Measurements from ENCODE around the gene CTDSPL.
"Not testable (repeated sequence)": the region's sequence is repeated elsewhere in the genome, so short reads cannot be mapped to it uniquely, and the experiment has no call there.

Gene CTDSPL, protein sequence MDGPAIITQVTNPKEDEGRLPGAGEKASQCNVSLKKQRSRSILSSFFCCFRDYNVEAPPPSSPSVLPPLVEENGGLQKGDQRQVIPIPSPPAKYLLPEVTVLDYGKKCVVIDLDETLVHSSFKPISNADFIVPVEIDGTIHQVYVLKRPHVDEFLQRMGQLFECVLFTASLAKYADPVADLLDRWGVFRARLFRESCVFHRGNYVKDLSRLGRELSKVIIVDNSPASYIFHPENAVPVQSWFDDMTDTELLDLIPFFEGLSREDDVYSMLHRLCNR

DNA sequence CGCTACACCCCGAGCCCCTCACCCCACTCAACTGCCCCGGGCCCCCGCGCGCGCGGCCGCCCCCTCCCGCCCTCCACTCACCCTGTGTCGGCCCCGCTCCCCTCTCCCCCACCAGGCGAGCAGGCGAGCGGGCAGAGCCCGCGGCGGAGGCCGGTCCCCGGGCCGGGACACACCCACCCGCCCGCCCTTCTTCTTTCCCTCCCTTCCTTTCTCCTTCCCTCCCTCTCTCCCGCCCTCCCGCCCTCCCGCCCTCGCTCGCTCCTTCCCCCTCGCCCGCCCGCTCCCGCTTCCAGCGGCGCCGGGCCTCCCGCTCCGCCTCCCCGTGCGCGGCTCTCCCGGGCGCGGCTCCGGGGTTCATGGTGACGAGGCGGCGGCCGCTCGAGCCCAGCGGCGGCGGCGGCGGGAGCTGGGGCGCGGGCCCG lies at the start of gene CTDSPL:
TSS of gene CTDSPL (plus strand) at position 261 of the 422 bp plus-strand sequence. CDS start 320 bp downstream, outside the sequence.
- DNase-seq, result peak; percentile 85

DNA sequence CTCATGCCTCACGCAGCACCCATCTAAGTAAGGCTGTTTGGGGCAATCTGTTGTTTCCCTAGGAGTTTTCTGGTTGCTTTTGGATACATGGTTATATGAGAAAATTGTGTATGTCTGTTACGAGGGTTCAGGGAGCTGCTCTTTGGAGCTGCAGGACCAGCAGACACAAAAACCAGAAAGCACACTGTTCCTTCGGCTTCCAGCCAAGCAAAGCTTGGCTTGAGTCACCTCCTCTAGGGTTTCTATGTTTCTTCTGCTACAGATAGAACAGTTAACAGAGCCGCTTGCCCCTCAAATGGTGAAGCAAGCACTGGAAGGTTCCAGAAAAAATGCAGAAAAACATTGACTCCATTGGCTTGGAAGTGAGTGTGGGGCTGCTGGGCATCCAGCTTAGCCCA lies 49.2 kb upstream of the CTDSPL start:
- DNase-seq, result peak; percentile 63

DNA sequence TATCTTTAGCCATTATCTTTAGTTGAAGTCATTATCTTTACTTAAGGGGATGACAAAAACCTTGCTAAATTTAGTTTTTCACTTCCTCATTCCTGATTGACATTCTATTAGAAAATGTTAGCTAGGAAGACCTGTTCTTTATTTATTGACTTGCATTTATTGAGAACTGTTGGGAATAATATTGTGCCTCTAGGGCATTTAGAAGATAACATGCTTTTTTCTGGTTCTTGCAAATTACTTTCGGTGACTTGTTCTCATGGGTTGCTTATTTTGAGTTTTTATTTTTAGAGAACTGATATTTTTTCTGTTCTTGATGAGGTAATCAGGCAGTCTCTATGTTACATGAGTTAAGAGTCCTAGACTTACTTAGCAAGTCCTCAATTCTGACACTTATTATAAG lies 48.3 kb upstream of the CTDSPL start:
- DNase-seq, result no peak

DNA sequence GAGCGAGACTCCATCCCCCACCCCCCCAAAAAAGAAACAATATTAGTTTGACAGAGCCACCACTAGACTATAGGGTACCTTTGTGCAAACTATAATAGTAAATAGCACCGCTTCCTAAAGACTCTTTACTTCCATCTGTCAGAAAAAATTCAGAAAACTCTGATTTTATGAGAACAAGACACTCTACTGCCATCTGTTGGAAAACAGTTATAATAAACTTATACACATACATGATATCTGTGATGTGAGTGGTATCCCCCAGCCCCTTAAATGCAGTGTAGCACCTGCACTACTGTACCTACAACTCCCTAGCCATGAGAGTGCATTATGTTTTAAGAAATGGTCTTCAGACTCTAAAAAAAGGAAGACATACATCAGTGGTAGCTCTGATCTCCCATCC lies 47.1 kb upstream of the CTDSPL start:
- no peak for DNase-seq

DNA sequence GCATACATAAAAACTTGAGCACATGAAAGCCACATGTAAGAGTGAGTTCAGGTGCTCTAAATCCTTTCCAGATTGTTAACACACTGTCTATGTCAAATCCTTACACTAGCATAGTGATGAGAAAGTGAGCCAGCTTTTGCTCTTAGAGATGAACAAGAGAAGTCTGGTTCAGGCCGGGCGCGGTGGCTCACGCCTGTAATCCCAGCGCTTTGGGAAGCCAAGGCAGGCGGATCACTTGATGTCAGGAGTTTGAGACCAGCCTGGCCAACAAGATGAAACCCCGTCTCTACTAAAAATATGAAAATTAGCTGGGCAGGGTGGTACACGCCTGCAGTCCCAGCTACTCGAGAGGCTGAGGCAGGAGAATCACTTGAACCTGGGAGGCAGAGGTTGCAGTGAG lies 46.5 kb upstream of the CTDSPL start:
- not testable (repeated sequence) for DNase-seq

DNA sequence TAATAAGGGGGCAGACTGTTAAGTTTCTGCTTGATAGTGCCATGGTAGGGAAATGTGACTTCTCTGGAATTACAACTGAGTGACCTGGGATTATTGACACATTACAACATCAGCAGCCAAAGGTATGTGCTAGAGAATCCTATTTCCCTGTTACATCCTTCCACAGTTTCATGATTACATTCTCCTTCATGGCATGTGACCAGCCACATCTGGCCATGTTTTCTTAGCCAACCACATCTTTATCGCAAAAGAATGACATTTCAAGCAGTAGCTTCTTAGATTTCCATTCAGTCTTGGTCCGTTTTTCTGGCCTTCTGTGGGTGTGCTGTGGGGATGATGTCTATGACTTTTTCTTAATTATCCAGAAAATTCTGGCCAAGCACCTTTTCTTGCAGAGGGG lies 45.4 kb upstream of the CTDSPL start:
- DNase-seq, result no peak

DNA sequence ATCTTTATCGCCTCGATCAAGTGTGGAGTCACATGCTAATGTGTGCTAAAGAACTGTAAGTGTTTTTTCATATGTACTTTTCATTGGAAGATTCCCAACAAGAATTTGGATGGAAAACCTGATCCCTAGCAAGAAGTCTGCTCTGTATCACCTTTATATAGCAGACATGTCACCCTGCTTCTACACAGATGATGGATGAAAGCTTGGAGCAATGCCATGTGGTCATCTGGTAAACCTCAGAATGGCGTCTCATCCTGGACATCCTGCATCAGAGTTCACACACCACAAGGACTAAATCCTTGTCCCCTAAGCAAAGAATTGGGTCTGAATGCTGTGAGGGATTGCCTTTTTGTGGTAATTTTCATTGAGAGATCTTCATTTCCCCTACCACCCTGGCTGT lies 42.1 kb upstream of the CTDSPL start:
- DNase-seq, result no peak

DNA sequence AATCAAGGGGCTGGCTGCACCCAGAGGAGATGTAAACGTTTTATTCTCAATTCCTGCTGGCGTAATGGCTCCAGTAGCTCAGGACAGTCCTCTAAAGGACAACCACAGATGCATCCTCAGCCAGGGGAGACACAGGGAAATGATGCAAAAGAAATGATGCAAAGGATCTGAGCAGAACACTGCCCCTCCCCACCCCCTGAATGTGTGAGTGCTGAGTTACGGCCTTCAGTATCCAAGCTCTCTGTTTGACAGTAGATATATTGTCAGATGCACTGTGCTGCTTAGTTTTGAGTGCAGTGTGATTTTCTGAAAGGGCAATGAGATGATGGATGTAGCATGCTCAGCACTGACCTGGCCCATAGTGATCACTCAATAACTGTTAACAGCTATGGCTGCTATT lies 41.4 kb upstream of the CTDSPL start:
- no peak for DNase-seq

DNA sequence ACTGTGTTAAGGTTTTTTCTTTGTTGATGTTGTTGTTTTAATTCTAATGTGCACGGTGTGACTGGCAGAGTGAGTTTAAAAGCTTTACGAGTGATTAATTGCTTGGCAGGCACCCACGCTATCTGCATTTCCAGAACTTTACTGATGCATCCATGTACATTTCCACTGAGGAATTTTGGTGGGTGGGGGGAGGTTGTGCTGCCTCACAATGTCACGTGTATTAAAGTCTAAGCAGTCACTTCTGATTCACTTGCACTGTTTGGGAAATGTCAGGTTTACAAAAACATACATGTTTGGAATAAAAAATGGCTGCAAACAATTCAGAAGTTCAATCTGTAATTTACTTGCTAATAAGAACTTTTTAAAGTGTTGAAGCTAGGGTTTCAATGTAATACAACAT lies 38.5 kb upstream of the CTDSPL start:
- no peak for DNase-seq

DNA sequence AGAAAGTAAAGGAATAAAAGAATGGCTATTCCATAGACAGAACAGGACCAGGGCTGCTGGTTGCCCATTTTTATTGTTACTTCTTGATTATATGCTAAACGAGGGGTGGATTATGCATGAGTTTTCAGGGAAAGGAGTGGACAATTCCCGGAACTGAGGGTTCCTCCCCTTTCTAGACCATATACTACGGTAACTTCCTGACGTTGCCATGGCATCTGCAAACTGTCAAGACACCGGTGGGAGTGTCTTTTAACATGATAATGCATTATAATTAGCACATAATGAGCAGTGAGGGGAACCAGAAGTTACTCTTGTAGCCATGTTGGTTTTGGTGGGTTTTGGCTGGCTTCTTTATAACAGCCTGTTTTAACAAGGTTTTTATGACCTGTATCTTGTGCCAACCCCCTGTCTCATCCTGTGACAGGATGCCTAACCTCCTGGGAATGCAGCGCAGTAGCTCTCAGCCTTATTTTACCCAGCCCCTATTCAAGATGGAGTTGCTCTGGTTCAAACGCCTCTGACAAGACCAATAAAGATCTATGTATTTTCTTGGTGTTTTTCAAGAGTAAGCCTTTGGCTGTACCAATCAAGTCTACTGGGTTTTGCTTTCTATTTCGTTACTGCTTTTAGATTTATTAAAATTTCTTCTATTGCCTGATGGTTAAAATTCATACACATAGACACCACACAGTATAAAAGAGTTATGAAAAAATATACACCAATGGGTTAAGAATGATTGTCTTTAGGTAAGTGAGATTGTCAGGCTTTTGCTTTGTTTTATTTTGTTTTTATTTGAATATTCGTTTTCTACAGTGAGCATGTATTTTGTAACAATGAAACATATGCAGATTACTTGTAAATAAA lies 37.4 kb upstream of the CTDSPL start:
- no peak for DNase-seq

DNA sequence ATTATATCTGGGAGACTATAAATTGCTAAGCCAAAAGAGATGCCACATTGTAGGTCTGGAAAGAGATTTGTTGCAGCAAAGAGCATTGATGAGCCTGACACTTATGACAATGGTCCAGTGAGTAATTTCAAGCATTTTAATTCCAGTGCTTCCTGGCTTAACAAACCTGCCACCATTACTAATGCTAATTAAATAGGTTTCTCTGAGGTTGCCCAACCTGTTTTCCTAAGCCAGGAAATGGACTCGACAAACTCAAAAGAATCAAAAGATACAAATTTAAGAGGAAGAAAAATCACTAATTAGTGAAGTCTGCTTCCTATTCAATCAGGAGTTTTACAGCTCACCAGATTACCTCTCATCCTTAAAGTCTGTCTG lies 36.7 kb upstream of the CTDSPL start:
- DNase-seq, result no peak

DNA sequence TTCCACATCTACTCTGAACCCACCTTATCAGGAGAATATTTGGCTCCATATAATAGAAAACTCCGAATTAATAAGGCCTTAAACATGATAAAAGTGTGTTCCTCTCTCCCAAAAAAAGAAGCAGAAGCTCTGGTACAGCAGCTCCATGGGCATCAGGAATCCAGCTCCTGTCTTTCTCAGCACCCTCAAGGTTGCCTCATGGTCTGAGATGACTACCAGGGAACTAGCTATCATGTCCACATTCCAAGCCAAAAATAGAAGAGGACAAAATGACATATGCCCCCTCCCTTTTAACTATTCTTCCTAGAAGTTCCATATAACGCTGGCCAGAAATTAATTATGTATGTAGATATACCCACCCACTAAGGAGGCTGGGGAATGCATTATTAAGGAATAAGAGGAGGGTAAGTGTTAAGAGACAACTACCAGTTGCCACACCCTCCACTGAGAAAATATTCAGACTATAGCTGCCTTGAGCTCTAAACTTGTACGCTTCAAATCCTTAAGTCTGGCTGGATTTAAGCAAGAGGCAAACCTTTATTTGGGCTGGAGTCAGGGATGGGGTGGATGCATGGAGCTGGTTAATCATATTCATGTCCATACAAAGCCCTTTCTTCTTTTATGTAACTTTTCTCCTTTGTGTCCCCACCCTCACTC lies 35.8 kb upstream of the CTDSPL start:
- no peak for DNase-seq

DNA sequence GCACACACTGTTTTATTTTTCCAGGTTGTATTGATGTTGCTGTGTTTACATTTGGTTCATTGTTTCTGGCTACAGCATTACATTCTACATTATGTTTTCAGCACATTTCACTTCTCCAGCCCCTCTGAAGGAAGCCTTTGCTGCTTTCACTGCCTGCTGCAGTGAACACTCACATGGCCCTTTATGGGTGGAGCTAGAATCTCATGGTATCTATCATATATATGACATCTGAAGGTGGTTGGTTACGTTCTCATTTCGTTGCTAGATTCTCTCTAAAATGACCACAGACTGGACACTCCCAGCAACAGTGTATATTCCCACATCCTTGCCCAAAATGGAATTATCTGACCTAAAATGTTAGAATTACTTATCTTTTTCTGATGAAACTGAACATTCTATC lies 35.2 kb upstream of the CTDSPL start:
- no peak for DNase-seq

DNA sequence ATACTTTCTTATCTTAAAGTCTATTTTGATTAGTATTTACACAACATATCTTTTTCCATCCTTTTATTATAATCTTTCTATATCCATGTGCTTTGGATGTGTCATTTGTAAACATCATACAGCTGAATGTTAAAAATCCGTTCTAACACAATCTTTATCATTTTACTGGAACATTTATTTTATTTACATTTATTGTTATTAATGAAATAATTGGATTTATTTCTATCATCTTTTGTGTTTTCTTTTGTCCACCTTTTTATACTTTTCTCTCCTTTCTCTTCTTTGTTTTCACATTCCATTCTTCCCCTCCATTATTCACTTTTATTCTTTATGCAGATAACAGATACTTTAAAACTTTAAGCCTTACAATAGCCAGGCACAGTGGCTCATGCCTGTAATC lies 34.7 kb upstream of the CTDSPL start:
- no peak for DNase-seq

DNA sequence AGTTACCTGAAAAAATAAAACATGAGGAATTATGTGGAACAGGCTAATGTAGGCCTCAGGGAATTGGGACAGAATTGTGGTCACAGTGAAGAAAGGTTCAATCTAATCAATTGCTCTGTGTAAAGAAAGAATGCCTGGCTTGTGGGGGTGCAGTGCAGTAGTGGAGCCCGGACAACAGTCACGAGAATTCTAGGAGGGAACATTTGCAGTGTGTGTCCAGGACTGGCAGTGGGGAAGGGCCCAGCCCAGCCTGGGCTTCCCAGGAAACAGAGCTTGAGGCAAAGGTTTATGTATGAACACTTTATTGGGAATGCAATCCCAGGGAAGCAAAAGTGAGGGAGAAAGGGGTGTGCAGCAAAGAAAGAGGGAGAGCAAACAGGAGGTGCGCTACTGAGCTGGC lies 29.2 kb upstream of the CTDSPL start:
- DNase-seq, result no peak

DNA sequence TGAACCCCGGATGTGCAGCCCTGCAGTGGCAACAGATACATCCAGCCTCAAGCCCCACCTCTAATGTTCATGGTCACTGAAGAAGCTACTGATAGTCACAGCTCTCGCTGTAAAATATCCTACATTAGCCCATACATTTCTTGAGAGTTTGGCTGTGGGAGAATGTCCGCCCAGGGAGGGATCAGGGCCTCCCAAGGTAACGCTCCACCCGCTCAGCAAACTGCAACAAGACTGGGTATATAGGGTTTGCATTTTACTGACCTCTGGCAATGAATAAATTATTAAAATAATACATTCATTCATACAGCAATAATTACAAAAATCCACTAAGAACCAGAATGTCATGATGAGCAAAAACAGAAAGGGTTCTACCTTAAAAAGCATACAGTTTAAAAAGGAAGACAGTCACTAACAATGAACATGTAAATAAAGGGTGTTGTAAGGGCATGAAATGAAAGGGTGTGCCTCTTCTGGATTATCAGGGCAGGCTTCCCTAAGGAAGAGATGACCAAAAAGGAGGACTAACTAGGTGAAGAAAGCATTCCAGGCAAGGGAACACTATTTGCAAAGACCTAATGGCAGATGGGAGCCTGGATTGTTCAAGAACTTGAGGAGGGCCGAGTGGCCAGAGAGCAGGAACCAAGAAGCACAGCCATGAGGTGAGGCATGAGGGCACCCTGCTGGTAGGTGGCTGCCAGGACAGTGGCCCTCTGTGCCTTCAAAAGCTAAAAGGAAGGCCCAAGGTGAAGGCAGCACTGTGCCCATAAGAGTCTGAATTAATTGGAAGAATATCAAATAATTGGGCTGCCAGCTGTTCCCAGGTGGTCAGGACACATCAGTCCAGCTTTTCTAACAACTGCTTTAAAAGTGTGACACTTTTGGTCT lies 28.1 kb upstream of the CTDSPL start:
- no peak for DNase-seq

DNA sequence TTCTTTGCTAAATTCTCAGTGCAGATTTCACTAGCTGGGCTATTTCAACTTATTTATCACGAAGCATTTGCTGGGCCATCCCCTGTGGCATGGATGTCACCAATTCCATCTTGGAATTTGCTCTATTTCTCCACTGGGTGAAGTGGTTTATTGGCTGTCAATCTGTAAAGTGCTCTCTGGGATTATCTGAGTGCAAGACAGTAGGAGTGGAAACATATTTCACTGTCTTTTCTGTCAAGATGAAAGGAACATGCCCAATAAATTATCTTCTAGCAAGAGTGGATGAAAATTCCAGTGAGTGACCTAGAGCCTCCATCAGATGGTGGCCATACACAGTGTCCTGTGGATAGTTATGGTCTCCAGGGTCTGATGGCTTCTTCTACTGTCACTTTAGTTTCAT lies 25.1 kb upstream of the CTDSPL start:
- no peak for DNase-seq

DNA sequence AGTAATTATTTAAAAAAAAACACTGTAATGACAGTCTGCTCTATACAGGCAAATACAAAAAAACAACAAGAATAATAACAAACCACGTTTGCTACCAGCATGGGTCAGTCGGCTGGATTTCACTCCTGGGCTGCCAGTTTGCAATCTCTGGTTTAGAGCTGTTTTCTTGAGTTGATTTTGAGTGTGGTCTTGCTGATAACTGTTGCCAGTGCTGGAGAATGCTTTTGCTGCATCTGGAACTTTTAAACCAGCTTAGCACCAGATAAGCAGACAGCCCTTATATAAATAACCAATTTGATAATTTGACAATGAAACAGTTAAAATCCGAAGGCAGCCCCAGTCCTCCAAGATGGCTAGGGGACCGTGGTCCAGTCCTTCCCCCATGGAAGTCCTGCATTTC lies 14.0 kb upstream of the CTDSPL start:
- no peak for DNase-seq

DNA sequence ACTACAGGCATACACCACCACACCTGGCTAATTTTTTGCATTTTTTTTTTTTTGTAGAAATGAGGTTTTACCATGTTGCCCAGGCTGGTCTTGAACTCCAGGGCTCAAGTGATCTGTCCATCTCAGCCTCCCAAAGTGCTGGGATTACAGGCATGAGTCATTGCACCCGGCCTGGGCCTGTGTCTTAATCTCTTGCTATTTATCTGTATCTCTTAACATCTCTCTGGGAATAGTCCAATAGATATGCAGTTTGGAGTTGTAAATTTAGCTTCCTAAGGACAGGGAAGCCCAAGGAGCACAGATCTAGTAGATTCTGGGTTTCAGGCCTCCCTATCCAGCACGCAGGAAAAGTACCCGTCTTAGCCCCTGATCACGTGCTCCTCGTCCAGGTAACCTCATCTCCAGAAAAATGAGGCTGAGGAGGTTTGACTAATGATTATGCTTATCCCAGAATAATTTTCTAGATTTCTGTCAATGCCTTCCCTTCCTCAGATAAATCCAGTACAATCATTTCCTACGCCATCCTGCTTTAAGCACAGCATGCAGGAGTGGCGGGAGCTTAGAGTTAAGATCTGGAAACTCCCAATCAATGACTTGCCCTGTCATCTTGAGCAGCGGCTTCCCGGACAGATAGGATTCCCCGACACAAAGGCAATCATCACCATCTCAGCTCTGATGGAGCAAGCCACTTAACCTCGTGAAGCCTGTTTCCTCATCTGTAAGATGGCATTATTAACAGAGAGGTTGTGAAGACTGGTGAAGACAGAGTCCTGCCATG lies 12.3 kb upstream of the CTDSPL start:
- no peak for DNase-seq

DNA sequence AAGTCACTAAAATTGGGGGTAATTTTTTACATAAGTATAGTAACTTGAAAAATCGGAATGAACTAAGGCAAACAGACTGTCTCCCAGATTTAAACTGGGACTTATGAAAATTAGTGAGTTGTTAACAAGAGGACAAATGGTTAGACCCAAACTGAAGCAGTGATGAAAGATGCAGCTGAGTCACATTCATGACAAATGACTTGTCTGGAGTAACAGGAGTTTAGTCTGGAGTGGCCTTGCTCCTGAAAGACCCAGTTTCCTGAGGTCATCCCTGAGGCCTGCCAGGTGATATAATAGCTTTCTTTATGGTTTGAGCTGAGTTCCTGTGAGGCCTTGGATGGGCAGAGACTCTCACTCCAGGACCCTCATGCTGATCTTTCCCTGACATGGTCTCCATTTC lies 9.6 kb upstream of the CTDSPL start:
- no peak for DNase-seq

DNA sequence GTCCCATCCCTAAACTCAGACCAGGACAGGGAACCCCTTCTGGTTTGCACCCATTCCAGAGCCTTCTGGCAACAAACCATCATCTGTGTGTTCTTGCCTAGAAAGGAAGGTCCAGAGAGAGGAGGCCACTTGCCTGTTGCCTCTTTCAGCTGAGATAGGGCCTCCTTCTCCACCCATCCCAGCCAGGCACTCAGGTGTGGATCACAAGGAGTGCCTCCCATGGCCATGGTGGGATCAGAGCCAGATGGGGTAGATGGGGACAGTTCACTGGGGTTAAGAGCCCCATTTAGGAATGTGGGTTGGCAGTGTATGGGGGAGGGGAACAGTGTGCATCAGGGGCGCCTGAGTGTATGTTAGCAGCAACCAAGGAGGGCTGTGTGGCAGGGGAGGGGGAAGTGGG lies 8.9 kb upstream of the CTDSPL start:
- no peak for DNase-seq

Measured in right hindlimb (tissue), 1 donor.